Activated CD4-positive, alpha-beta T cell treated with anti-CD3 and anti-CD28 coated beads, Interleukin-2, amount 10 ng/mL, durations not matched to agents 24 days and 14 days (primary cell): ENCODE measurements around the gene STK11IP. TPM values are rescaled to one million over a fixed set of nuclear protein-coding genes. Genes with fewer than 3 reads are reported as not detected.

Experiments
- DNase-seq: peaks from one replicate; pipeline ENCODE4 v3.0.0; 2022
- H3K27ac Mint-ChIP-seq: one replicate; pipeline ENCODE4 v1.8.0; 2022; ENCODE audit warnings: mild to moderate bottlenecking, mixed read lengths
- H3K27me3 Mint-ChIP-seq: one replicate; pipeline ENCODE4 v1.8.0; 2022; ENCODE audit warnings: mixed read lengths
- H3K36me3 Mint-ChIP-seq: one replicate; pipeline ENCODE4 v1.8.0; 2022; ENCODE audit warnings: low read depth, mild to moderate bottlenecking, mixed read lengths
- H3K4me1 Mint-ChIP-seq: one replicate; pipeline ENCODE4 v1.8.0; 2021; ENCODE audit warnings: mixed read lengths
- H3K4me3 Mint-ChIP-seq: one replicate; pipeline ENCODE4 v1.8.0; 2022; ENCODE audit warnings: mild to moderate bottlenecking, moderate library complexity, mixed read lengths
- H3K9me3 Mint-ChIP-seq: one replicate; pipeline ENCODE4 v1.8.0; 2021; ENCODE audit warnings: mixed read lengths
- intact Hi-C: fragments of 100-400 bp; cut with micrococcal nuclease; formaldehyde crosslinking; loops from one replicate; pipeline ENCODE4 v1.15.1; 2023
- total RNA-seq: library from RNA; stranded (reverse); gene quantifications from 2 replicates; pipeline ENCODE4 v1.2.3, GENCODE V29; 2022

Gene STK11IP
- total RNA-seq, 1 donor from 2014 or later: 35.0 TPM

DNA sequence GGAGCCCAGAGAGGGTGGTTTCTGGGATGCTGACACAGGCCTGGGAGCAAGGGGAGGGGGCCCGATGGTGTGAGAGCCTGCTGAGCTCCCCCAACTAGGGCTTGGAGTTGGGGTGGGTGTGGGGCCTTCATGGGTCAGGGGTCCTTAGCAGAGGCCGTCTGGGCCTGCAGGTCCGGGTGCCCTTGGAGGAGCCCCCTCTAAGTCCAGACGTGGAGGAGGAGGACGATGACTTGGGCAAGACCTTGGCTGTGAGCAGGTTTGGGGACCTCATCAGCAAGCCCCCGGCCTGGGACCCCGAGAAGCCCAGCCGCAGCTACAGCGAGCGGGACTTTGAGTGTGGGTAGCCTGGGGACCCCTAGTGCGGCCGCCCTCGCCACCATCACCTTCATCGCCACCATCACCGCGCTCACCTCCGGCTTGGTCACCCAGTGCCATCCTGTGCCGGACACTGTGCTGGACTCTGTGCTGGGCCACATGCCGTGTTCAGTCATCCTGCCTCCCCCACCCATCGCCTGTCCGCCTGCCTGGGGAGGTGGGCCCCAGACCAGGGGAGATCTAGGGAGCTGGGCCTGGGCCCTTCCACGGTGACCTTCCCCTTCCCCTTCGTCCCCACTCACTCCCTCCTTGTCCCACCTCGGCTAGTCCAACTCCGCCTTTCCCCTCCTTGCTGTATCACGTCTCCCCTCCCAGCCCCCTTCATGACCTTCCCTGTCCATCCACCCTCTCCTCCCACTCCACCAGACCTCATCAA, 30.8 kb downstream of the STK11IP start:
- no peaks in the 10 kb centered on the region for H3K4me1 Mint-ChIP-seq
- intact Hi-C loops: no loop called here
- no peak for DNase-seq
- no peak overlapping the region for H3K4me3 Mint-ChIP-seq
- peaks cover 29% of the 10 kb centered on the region for H3K27me3 Mint-ChIP-seq
- no peaks in the 10 kb centered on the region for H3K9me3 Mint-ChIP-seq
- H3K36me3 Mint-ChIP-seq: no peaks in the 10 kb centered on the region
- no peak overlapping the region for H3K27ac Mint-ChIP-seq

DNA sequence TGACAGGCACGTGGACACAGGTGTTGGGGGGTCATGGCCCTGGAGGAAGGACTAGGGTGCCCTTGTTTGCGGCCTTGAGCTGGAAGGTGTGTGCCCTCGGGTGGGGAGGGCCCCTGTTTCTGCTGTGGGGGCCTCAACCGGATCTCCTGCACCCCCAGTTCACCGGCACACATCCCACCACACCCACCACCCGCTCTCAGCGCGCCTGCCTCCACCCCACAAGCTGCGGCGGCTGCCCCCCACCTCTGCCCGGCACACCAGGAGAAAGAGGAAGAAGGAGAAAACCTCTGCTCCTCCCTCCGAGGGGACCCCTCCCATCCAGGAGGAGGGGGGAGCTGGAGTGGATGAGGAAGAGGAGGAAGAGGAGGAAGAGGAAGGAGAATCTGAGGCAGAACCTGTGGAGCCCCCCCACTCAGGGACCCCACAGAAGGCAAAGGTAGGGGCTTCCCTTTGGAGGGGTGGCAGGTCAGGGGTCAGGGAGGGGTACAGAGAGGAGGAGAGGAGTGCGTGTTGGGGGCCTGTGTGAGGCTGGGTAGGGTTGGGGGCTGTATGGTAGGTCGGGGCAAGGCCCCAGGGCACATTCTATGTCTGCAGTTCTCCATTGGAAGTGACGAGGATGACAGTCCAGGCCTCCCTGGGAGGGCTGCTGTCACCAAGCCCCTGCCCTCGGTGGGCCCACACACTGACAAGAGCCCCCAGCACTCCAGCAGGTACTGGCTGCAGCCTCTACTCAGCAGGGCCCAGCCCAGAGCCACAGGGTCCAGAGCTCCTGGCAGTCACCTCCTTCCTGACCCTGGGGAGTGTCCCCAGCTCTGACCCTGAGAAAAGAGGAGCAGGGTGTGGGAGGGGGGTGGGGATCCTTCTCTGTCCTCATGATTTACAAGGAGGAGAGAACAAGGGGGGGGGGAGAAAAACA, 31.6 kb downstream of the STK11IP start:
- DNase-seq: no peak
- Mint-ChIP-seq H3K4me1 (no peaks in the 10 kb centered on the region), H3K27me3 (peaks cover 23% of the 10 kb centered on the region), H3K9me3 (no peaks in the 10 kb centered on the region), H3K4me3 (no peak overlapping the region), H3K27ac (no peak overlapping the region), H3K36me3 (no peaks in the 10 kb centered on the region)
- intact Hi-C loops: no loop called here

DNA sequence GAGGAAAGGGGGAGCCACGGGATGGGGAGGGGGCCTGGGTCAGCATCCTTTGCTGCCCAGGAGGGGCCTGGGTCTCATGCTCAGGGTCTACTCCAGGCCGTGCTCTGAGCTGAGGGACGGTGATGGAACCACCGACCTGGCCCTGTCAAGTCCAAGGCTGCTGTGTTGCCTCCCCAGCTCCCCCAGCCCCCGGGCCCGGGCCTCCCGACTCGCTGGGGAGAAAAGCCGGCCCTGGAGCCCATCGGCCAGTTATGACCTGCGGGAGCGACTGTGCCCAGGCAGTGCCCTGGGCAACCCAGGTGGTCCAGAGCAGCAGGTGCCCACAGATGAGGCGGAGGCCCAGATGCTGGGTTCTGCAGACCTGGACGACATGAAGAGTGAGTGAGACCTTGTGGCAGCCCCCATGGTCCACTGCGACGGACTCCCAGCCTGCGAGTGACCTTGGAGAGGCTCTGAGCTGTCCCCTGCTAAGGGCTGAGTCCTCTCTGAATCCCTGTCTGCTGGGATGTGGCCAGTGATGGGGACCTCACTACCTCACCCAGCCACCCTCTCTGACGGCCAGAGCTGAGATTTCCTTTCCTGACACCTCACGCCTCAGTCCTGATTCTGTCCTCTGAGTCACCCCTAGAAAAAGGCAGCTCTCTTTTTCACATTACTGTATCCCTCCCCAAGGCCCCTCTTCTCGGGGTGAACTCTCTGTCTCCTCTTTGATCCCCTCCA, 32.5 kb downstream of the STK11IP start:
- no peak for DNase-seq
- Mint-ChIP-seq H3K27ac (no peak overlapping the region), H3K36me3 (no peaks in the 10 kb centered on the region), H3K4me3 (no peak overlapping the region), H3K27me3 (peaks cover 21% of the 10 kb centered on the region), H3K9me3 (no peaks in the 10 kb centered on the region), H3K4me1 (no peaks in the 10 kb centered on the region)
- intact Hi-C loops: no loop called here

DNA sequence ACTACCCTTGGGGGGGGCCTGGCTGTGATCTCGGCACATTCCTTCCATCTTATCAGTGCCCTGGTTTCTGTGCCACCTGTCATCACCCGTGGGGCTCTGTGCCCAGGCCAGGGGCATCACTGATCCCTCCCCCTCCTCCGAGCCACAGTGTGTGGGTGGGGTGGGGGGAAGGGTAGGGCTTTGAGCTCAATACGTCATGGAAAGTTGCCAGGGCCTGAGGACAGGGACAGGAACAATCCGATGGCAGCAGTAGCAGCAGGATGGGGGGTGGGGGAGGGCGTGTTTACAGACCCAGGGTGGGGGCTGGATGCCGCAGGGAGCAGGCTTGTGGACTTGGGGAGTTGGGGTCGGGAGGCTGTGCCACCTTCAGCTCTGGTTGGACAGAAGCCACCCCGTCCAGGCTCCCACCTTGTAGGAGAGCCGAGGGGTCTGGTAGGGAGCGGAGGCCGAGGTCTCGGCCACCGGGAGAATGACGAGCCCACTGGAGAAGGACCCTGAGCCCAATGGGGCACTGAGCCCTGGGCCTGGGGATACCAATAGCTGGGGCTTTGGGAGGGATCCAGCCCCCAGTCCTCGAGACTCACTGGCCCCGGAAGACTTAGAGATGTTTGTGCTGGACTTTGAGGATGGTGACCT, 33.2 kb downstream of the STK11IP start:
- no peaks in the 10 kb centered on the region for H3K36me3 Mint-ChIP-seq
- intact Hi-C loops: no loop called here
- H3K4me3 Mint-ChIP-seq: no peak overlapping the region
- no peak overlapping the region for H3K27ac Mint-ChIP-seq
- no peak for DNase-seq
- H3K4me1 Mint-ChIP-seq: no peaks in the 10 kb centered on the region
- peaks cover 21% of the 10 kb centered on the region for H3K27me3 Mint-ChIP-seq
- H3K9me3 Mint-ChIP-seq: no peaks in the 10 kb centered on the region

DNA sequence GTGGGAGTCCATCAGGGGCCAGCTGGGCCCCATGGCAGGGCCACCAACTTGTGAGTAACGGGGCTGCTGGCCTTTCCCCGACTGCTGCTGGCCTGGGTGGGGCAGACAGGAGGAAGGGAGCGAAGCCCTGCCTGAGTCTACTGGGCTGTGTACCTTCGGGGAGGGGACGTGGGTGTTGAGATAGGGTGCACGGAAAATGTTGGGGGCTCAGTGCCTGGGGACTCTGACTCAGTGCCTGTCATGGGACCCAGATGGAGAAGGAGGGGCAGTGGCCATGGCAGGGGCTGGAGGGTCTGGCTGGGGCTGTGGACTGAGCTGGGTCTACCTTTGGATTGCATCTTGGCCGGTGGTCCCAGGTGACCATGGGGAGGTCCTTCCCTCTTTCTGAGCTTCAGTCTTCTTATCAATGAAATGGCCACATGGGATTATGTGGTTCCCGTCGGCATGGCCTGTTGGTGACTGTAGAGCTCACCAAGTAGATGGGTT, 33.8 kb downstream of the STK11IP start:
- Mint-ChIP-seq H3K9me3 (no peaks in the 10 kb centered on the region), H3K27me3 (peaks cover 16% of the 10 kb centered on the region), H3K4me1 (no peaks in the 10 kb centered on the region), H3K27ac (no peak overlapping the region), H3K4me3 (no peak overlapping the region), H3K36me3 (no peaks in the 10 kb centered on the region)
- intact Hi-C loops: no loop called here
- DNase-seq: no peak

DNA sequence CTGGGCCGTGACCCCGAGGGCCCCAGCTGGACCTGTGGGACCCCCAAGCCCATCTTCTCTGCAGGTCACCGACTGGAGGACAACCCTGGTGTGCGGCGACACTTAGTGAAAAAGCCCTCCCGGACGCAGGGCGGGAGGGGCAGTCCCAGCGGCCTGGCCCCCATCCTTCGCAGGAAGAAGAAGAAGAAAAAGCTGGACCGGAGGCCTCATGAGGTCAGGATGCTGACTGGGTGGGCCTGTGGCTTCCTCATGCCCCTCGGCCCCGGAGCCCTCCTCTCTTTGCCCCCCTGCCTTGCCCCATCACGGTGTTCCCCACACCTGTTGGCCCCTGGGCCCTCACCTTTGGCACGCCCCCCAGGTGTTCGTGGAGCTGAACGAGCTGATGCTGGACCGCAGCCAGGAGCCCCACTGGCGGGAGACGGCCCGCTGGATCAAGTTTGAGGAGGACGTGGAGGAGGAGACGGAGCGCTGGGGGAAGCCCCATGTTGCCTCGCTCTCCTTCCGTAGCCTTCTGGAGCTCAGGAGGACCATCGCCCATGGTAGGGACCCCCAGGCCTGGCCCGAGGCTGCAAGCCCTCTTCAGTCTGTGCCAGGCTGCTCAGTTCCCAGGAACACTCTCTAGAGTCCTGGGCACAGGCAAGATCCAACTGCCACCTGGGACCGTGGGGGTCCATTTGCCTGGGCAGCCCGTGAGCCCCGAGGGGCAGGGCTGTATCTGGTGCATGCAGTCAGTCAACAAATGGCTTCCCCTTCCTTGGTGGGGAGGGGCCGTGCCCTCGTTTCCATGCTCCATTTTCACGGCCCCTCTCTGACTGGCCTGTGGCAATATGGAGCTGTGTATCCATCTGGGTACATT, 34.5 kb downstream of the STK11IP start:
- intact Hi-C loops: no loop called here
- Mint-ChIP-seq H3K27ac (no peak overlapping the region), H3K9me3 (no peaks in the 10 kb centered on the region), H3K36me3 (no peaks in the 10 kb centered on the region), H3K27me3 (peaks cover 9% of the 10 kb centered on the region), H3K4me1 (no peaks in the 10 kb centered on the region), H3K4me3 (no peak overlapping the region)
- no peak for DNase-seq

- intact Hi-C loops: no loop called here
Measured at GRCh38 chr2:219632760-219633105, 35.1 kb downstream of the STK11IP start.

DNA sequence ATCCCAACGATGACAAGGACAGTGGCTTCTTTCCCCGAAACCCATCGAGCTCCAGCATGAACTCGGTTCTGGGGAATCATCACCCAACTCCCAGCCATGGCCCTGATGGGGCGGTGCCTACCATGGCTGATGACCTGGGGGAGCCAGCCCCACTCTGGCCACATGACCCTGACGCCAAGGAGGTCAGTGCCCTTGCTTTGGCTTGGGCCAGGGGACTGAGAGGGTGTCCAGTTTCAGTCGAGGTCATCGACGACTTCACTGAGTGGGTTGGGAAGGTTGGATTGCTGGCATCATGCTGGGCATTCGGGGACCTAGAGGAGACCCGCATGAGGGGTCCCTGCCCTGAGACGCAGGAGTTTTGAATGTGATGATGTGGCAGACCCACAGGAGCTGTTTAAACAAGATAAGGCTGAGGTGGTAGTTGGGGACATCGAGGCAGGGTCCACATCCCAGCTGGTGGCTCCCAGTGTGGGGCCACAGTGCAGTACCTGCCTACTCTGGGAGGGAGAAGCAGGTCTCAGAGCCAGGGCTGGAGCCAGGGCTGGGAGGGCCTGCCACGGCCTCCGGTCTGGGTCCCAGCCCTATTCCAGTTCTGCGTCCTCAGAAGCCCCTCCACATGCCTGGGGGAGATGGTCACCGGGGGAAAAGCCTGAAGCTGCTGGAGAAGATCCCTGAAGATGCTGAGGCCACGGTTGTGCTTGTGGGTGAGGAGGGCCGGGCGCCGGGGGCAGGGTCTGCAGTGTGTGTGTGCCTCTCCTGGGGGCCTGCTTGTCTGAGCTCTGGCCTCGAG, 35.8 kb downstream of the STK11IP start:
- no peak for DNase-seq
- H3K9me3 Mint-ChIP-seq: no peaks in the 10 kb centered on the region
- H3K36me3 Mint-ChIP-seq: no peaks in the 10 kb centered on the region
- no peak overlapping the region for H3K27ac Mint-ChIP-seq
- H3K27me3 Mint-ChIP-seq: peaks cover 7% of the 10 kb centered on the region
- no peaks in the 10 kb centered on the region for H3K4me1 Mint-ChIP-seq
- no peak overlapping the region for H3K4me3 Mint-ChIP-seq
- intact Hi-C loops: no loop called here

More at GRCh38 chr2:219632760-219633105, 35.1 kb downstream of the STK11IP start:
- Mint-ChIP-seq H3K27ac (no peak overlapping the region), H3K27me3 (peaks cover 9% of the 10 kb centered on the region), H3K36me3 (no peaks in the 10 kb centered on the region), H3K4me3 (no peak overlapping the region), H3K4me1 (no peaks in the 10 kb centered on the region), H3K9me3 (no peaks in the 10 kb centered on the region)
- no peak for DNase-seq

DNA sequence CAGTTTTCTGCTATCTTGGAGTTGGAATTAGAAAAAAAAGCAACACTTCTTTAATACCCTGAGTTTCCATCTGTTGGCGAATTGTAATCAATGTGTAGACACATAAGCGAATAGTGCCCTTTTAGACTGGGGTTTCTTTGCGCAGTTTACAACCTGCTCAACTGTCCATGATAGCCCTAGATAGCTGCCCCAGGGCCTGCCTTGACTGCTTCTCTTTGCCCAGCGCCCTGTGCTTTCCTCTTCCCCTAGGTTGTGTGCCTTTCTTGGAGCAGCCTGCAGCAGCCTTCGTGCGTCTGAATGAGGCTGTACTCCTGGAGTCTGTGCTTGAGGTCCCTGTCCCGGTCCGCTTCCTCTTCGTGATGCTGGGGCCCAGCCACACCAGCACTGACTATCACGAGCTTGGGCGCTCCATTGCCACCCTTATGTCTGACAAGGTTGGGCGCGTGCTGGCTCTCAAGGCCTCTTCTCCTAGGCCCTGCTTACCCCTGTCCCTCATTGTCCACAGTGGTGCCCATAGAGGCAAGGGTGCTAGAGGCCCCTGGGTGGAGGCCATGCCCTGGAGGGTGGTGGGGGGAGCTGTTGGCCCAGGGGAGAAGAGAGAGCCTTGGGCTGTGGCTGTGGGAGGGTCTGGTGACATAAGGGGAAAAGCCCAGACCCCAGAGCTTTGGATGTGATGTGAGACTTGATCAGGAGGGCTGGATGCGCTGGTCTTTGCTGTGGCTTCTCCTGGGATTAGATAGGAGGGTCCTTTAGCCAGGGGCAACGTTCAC, 36.7 kb downstream of the STK11IP start:
- Mint-ChIP-seq H3K27me3 (no peaks in the 10 kb centered on the region), H3K36me3 (no peaks in the 10 kb centered on the region), H3K27ac (no peak overlapping the region), H3K4me3 (no peak overlapping the region), H3K4me1 (no peaks in the 10 kb centered on the region), H3K9me3 (no peaks in the 10 kb centered on the region)
- intact Hi-C loops: no loop called here
- DNase-seq: no peak

- Mint-ChIP-seq H3K4me3 (no peak overlapping the region), H3K27me3 (no peaks in the 10 kb centered on the region), H3K9me3 (no peaks in the 10 kb centered on the region), H3K4me1 (no peaks in the 10 kb centered on the region), H3K36me3 (no peaks in the 10 kb centered on the region), H3K27ac (no peak overlapping the region)
- no peak for DNase-seq
- intact Hi-C loops: no loop called here
Measured at GRCh38 chr2:219634951-219635751, 37.5 kb downstream of the STK11IP start.

DNA sequence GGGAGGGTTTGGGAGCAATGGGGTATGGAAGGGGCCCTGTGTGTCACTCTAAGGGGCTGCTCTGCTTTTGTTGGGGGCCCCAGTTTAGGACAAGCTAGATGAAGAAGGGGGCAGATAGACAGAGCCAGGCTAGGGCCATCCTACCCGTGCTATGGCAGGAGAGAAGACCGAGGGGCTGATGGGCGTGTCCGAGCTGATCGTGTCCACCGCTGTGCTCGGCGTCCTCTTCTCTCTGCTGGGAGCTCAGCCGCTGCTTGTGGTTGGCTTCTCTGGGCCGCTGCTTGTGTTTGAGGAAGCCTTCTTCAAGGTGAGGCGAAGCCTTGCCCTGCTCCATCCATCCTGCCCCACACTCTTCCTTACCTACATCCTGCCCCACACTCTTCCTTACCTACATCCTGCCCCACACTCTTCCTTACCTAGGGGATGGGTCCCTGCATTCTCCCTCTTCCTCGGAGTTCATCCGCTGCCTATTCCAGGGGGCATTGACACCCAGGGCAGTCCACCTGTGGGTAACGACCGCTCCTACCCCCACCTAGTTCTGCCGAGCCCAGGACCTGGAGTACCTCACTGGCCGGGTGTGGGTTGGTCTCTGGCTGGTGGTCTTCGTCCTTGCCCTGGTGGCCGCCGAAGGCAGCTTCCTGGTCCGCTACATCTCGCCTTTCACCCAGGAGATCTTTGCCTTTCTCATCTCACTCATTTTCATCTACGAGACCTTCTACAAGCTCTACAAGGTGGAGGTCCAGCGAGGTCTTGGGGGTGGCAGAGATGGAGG, 38.7 kb downstream of the STK11IP start:
- Mint-ChIP-seq H3K9me3 (no peaks in the 10 kb centered on the region), H3K4me3 (no peak overlapping the region), H3K27me3 (no peaks in the 10 kb centered on the region), H3K36me3 (no peaks in the 10 kb centered on the region), H3K27ac (no peak overlapping the region), H3K4me1 (no peaks in the 10 kb centered on the region)
- DNase-seq: no peak
- intact Hi-C loops: no loop called here
